Large intestine (tissue), 3 donors: ENCODE results near the gene MTHFD1L. TPM values are rescaled to one million over a fixed set of nuclear protein-coding genes. Genes with fewer than 3 reads are reported as not detected.
"Not testable (repeated sequence)": the region's sequence is repeated elsewhere in the genome, so short reads cannot be mapped to it uniquely, and the experiment has no call there.

Source experiments
- DNase-seq, 2 donors: peaks; one replicate each; pipeline versions ENCODE4 v3.0.0 to v3.0.0-alpha.2; 2013
- H3K27ac ChIP-seq: one replicate; pipeline ENCODE4 v1.5.1; 2013; ENCODE audit warnings: low read length
- H3K27me3 ChIP-seq: 2 replicates; pipeline ENCODE4 v1.6.1; 2013; ENCODE audit warnings: low read length; ENCODE audit not compliant: control insufficient read depth, insufficient read depth
- H3K36me3 ChIP-seq: 2 replicates; pipeline ENCODE4 v1.6.1; 2013; ENCODE audit warnings: low read length; ENCODE audit not compliant: control insufficient read depth, insufficient read depth
- H3K4me1 ChIP-seq: one replicate; pipeline ENCODE4 v1.6.1; 2013; ENCODE audit warnings: low read length; ENCODE audit not compliant: control insufficient read depth, insufficient read depth
- H3K4me3 ChIP-seq: one replicate; pipeline ENCODE4 v1.5.1; 2013; ENCODE audit warnings: low read length
- H3K9me3 ChIP-seq: one replicate; pipeline ENCODE4 v1.6.1; 2013; ENCODE audit warnings: mild to moderate bottlenecking, low read depth, low read length, moderate library complexity; ENCODE audit not compliant: control insufficient read depth
- WGBS: methylation state at CpG from one replicate; pipeline ENCODE4 v1.1.5; 2013; ENCODE audit warnings: low lambda C conversion rate; ENCODE audit not compliant: insufficient coverage; 5-methylcytosine and 5-hydroxymethylcytosine counted together
- polyA plus RNA-seq: library from polyadenylated mRNA; unstranded; fragments of 120-200 nt; gene quantifications from one replicate; pipeline ENCODE4 v1.2.1, GENCODE V29; 2013

Gene MTHFD1L
- polyA plus RNA-seq, 1 donor: 11.7 TPM

- DNase-seq: no peak
- Histone ChIP-seq H3K4me1 (no peaks in the 10 kb centered on the region), H3K27ac (no peak overlapping the region), H3K36me3 (peaks cover 7% of the 10 kb centered on the region), H3K27me3 (no peaks in the 10 kb centered on the region), H3K4me3 (no peak overlapping the region), H3K9me3 (no peaks in the 10 kb centered on the region)
- 90% methylated on average over 2 of the region's 3 CpGs for WGBS
Observed at GRCh38 chr6:150841697-150842096, 23.8 kb upstream of the MTHFD1L start.

- Histone ChIP-seq H3K9me3 (no peaks in the 10 kb centered on the region), H3K4me3 (no peak overlapping the region), H3K27me3 (no peaks in the 10 kb centered on the region), H3K4me1 (no peaks in the 10 kb centered on the region), H3K27ac (no peak overlapping the region), H3K36me3 (peaks cover 7% of the 10 kb centered on the region)
- DNase-seq: no peak
- 67% methylated on average over 1 of the region's 3 CpGs for WGBS
Observed at GRCh38 chr6:150844371-150844770, 21.1 kb upstream of the MTHFD1L start.

DNA sequence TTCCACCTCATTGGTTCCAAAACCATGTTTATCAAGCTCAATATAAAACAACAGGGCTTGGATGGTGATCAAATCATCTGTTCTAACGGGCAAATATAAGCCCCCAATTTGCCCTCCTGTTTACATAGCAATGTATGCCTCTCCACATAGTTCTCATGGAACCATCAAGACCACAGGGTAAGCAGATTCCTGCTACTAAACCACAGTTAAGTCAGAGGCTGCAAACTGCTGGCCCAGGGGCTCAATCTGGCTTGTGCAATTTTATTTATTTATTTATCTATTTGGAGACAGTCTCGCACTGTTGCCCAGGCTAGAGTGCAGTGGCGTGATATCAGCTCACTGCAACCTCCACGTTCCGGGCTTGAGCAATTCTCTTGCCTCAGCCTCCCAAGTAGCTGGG lies 18.9 kb upstream of the MTHFD1L start:
- DNase-seq: no peak
- H3K27ac ChIP-seq: no peak overlapping the region
- no peak overlapping the region for H3K4me3 ChIP-seq
- no peaks in the 10 kb centered on the region for H3K27me3 ChIP-seq
- no peaks in the 10 kb centered on the region for H3K9me3 ChIP-seq
- whole genome bisulfite sequencing: no CpG with 5 or more reads among the region's 5 CpGs
- H3K4me1 ChIP-seq: no peaks in the 10 kb centered on the region
- H3K36me3 ChIP-seq: peaks cover 1% of the 10 kb centered on the region

DNA sequence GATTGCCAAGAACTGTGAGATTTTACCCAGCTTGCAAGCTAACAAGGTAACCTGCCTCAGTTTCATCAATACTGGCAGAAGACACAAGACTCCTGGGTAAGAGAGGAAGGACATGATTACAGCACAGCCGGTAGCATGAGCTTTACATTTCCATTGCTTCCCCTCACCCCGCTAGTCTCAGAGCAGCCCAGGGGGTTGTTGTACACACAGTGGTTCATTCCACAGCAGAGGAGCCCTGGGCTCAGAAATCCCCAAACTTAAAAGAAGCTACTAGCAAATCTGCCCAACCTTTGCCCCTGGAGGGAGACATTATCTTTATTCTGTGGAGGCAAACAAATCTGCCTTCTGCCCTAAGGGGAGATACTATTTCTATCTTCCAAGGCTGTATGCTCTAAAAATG lies 17.1 kb upstream of the MTHFD1L start:
- H3K36me3 ChIP-seq: no peaks in the 10 kb centered on the region
- H3K27me3 ChIP-seq: no peaks in the 10 kb centered on the region
- H3K4me3 ChIP-seq: no peak overlapping the region
- no peak overlapping the region for H3K27ac ChIP-seq
- no CpG with 5 or more reads among the region's 2 CpGs for WGBS
- H3K9me3 ChIP-seq: no peaks in the 10 kb centered on the region
- no peaks in the 10 kb centered on the region for H3K4me1 ChIP-seq
- no peak for DNase-seq

DNA sequence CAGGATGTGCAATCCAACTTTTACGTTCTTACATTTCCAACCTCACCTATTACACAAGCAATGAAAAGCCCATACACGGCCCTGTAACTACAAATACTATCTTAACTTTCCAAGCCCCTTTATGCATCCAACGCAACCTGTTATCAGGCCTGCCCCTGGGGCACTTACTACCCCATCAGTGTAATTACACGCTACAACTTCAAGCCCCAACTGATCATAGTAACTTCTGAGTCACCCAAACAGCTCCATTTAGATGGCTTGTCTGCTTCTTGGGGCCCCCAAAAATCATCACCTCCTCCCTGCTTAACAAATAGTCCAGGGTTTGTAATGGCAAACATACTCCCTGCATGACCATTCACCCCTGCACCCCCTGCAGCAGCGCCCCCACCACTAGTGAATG lies 11.1 kb upstream of the MTHFD1L start:
- not testable (repeated sequence) for H3K4me3 ChIP-seq
- WGBS: no CpG with 5 or more reads among the region's 5 CpGs

DNA sequence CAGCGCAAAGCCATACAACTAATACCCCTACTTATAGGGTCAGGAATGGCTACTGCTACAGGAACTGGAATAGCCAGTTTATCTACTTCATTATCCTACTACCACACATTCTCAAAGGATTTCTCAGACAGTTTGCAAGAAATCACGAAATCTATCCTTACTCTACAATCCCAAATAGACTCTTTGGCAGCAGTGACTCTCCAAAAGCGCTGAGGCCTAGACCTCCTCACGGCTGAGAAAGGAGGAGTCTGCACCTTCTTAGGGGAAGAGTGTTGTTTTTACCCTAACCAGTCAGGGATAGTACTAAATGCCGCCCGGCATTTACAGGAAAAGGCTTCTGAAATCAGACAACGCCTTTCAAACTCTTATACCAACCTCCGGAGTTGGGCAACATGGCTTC lies 10.3 kb upstream of the MTHFD1L start:
- not testable (repeated sequence) for DNase-seq, H3K4me1 ChIP-seq, H3K4me3 ChIP-seq, H3K36me3 ChIP-seq, H3K27ac ChIP-seq, H3K27me3 ChIP-seq, H3K9me3 ChIP-seq
- no CpG with 5 or more reads among the region's 8 CpGs for WGBS

More for the DNA sequence above, 11.1 kb upstream of the MTHFD1L start:
- not testable (repeated sequence) for H3K4me1 ChIP-seq, H3K9me3 ChIP-seq, H3K36me3 ChIP-seq, H3K27ac ChIP-seq, DNase-seq, H3K27me3 ChIP-seq

GRCh38 chr6:150857062-150857944 lies 8.2 kb upstream of the MTHFD1L start:
- WGBS: 86% methylated on average over 2 of the region's 7 CpGs
- Histone ChIP-seq H3K36me3 (no peaks in the 10 kb centered on the region), H3K4me3 (no peak overlapping the region)

DNA sequence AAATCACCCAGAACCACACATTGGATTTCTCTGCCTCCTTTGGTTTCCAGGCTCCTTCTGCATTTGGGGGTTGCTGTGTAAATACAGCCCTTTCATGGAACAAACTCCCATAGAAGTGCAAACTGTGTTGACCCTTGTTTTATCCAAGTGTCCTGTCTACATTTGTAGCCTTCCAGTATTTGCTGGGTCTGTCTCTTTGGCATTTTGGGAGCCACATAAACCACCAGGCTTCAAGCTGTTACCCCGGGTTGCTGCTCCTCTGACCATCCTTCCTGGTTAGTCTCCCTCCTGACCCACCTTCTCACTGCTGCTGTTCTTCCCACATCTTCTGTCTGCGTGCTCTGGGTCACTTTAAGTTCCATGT lies 7.6 kb upstream of the MTHFD1L start:
- H3K4me1 ChIP-seq: no peaks in the 10 kb centered on the region
- no peak for DNase-seq
- H3K27ac ChIP-seq: peak overlapping the region; percentile 59
- WGBS: 100% methylated on average over 2 of the region's 2 CpGs
- H3K9me3 ChIP-seq: no peaks in the 10 kb centered on the region
- no peaks in the 10 kb centered on the region for H3K36me3 ChIP-seq
- H3K27me3 ChIP-seq: no peaks in the 10 kb centered on the region
- no peak overlapping the region for H3K4me3 ChIP-seq

More at GRCh38 chr6:150857062-150857944, 8.2 kb upstream of the MTHFD1L start:
- H3K9me3 ChIP-seq: no peaks in the 10 kb centered on the region
- no peaks in the 10 kb centered on the region for H3K27me3 ChIP-seq
- DNase-seq: peak; percentile 52 to 71
- no peaks in the 10 kb centered on the region for H3K4me1 ChIP-seq
- H3K27ac ChIP-seq: peak overlapping the region; percentile 59

GRCh38 chr6:150861448-150862168 lies 3.9 kb upstream of the MTHFD1L start:
- H3K27ac ChIP-seq, DNase-seq, H3K4me1 ChIP-seq, H3K4me3 ChIP-seq, H3K9me3 ChIP-seq, H3K36me3 ChIP-seq, H3K27me3 ChIP-seq: not testable (repeated sequence)
- no CpG with 5 or more reads among the region's 8 CpGs for WGBS

DNA sequence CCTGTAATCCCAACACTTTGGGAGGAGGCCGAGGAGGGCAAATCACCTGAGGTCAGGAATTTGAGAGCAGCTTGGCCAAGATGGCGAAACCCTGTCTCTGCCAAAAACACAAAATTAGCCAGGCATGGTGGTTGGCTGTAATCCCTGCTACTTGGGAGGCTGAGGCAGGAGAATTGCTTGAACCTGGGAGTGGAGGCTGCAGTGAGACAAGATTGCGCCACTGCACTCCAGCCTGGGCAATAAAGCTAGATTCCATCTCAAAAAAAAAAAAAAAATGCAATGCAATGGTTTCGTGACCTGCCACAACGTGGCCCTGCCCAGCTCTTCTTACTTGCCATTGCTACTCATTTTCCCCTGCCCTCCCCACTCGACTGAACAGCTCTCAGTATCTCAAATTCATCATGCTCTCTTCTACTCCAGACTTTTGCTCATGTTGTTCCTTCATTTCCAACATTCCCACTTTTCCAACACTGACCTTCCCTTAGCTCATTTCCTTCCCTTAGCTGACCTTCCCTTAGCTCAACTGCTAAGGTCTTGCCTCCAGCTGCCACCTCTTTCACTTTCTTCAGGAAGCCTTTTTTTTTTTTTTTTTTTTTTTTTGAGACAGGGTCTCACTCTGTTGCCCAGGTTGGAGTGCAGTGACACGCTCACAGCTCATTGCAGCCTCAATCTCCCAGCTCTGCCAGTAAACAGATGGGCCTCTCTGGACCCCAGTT lies 2.1 kb upstream of the MTHFD1L start:
- Histone ChIP-seq H3K4me1 (peaks cover 7% of the 10 kb centered on the region), H3K27ac (no peak overlapping the region), H3K4me3 (no peak overlapping the region), H3K9me3 (no peaks in the 10 kb centered on the region), H3K27me3 (no peaks in the 10 kb centered on the region), H3K36me3 (no peaks in the 10 kb centered on the region)
- WGBS: no CpG with 5 or more reads among the region's 7 CpGs
- no peak for DNase-seq
